WTC11 (cell line): ENCODE data around the gene ACER1. TPM values are rescaled to one million over a fixed set of nuclear protein-coding genes. Genes with fewer than 3 reads are reported as not detected.

Experiments
- ATAC-seq: fragments of 200-7000 bp; cut with Tn5 transposase; 2 replicates; pipeline ENCODE4 v1.10.0; 2021; ENCODE audit warnings: mild to moderate bottlenecking, moderate library complexity
- CTCF ChIA-PET: fragments of 300-600 bp; sonication (Branson Sonifier 250); formaldehyde crosslinking; loops from one replicate; lab custom pipeline; 2021; ENCODE audit warnings: antibody characterized with exemption; lab: Charles Lee
- POLR2A ChIA-PET: fragments of 350-600 bp; sonication (Branson Sonifier 250); formaldehyde crosslinking; loops from one replicate; lab custom pipeline; 2021; ENCODE audit warnings: antibody characterized with exemption; lab: Charles Lee
- DNase-seq: peaks from one replicate; pipeline ENCODE4 v3.0.0; 2021; ENCODE audit warnings: low spot score
- H3K27ac Mint-ChIP-seq: 2 replicates; pipeline ENCODE4 v1.8.0; 2021; ENCODE audit warnings: mixed read lengths
- H3K27me3 Mint-ChIP-seq: 2 replicates; pipeline ENCODE4 v1.8.0; 2021; ENCODE audit warnings: low read depth, mild to moderate bottlenecking, moderate library complexity, mixed read lengths
- H3K36me3 Mint-ChIP-seq: 2 replicates; pipeline ENCODE4 v1.8.0; 2021; ENCODE audit warnings: mixed read lengths
- H3K4me1 Mint-ChIP-seq: 2 replicates; pipeline ENCODE4 v1.8.0; 2022; ENCODE audit warnings: mixed read lengths
- H3K4me3 Mint-ChIP-seq: 2 replicates; pipeline ENCODE4 v1.8.0; 2021; ENCODE audit warnings: mild to moderate bottlenecking, moderate library complexity, mixed read lengths
- H3K9me3 Mint-ChIP-seq: 2 replicates; pipeline ENCODE4 v1.8.0; 2021; ENCODE audit warnings: mixed read lengths
- AR ChIP-seq: fragments of 250-450 bp; sonication (Bioruptor Pico); IDR thresholded peaks from 2 replicates; pipeline ENCODE4 v1.9.0; 2021; ENCODE audit warnings: mild to moderate bottlenecking
- CREM ChIP-seq: sonication (generic); formaldehyde crosslinking; IDR thresholded peaks from 2 replicates; pipeline ENCODE4 v1.8.1; 2022; ENCODE audit warnings: mild to moderate bottlenecking, missing genetic modification reagents, moderate library complexity
- ETV6 ChIP-seq: sonication (generic); formaldehyde crosslinking; IDR thresholded peaks from 2 replicates; pipeline ENCODE4 v1.8.1; 2022; ENCODE audit warnings: mild to moderate bottlenecking, missing genetic modification reagents
- FOXJ3 ChIP-seq: sonication (generic); formaldehyde crosslinking; IDR thresholded peaks from 2 replicates; pipeline ENCODE4 v1.9.0; 2021; ENCODE audit warnings: missing genetic modification reagents, mild to moderate bottlenecking, borderline replicate concordance
- FOXP1 ChIP-seq: sonication (generic); formaldehyde crosslinking; IDR thresholded peaks from 2 replicates; pipeline ENCODE4 v1.8.0; 2022; ENCODE audit warnings: missing genetic modification reagents, mild to moderate bottlenecking, moderate library complexity, borderline replicate concordance
- GRHL2 ChIP-seq: fragments of 250-450 bp; sonication (Bioruptor Pico); IDR thresholded peaks from 2 replicates; pipeline ENCODE4 v1.8.0; 2022; ENCODE audit warnings: mild to moderate bottlenecking, moderate library complexity; ENCODE audit not compliant: insufficient replicate concordance, severe bottlenecking
- JUN ChIP-seq: sonication (generic); formaldehyde crosslinking; IDR thresholded peaks from 2 replicates; pipeline ENCODE4 v1.8.0; 2023; ENCODE audit warnings: mild to moderate bottlenecking, missing genetic modification reagents
- MXD4 ChIP-seq: fragments of 250-450 bp; sonication (Bioruptor Pico); IDR thresholded peaks from 2 replicates; pipeline ENCODE4 v1.8.0; 2021; ENCODE audit warnings: mild to moderate bottlenecking, moderate library complexity, borderline replicate concordance
- NR1H2 ChIP-seq: sonication (generic); formaldehyde crosslinking; IDR thresholded peaks from 2 replicates; pipeline ENCODE4 v1.9.0; 2021; ENCODE audit warnings: mild to moderate bottlenecking, moderate library complexity, missing genetic modification reagents
- NR2C2 ChIP-seq: sonication (generic); formaldehyde crosslinking; IDR thresholded peaks from 2 replicates; pipeline ENCODE4 v1.8.0; 2022; ENCODE audit warnings: mild to moderate bottlenecking, missing genetic modification reagents
- PRRX2 ChIP-seq: fragments of 250-450 bp; sonication (Bioruptor Pico); IDR thresholded peaks from 2 replicates; pipeline ENCODE4 v1.8.0; 2021; ENCODE audit warnings: mild to moderate bottlenecking
- RELA ChIP-seq: sonication (generic); formaldehyde crosslinking; IDR thresholded peaks from 2 replicates; pipeline ENCODE4 v1.8.1; 2022; ENCODE audit warnings: missing genetic modification reagents, mild to moderate bottlenecking, borderline replicate concordance
- STAT6 ChIP-seq: sonication (generic); formaldehyde crosslinking; conservative IDR thresholded peaks from 2 replicates; pipeline ENCODE4 v1.8.1; 2023; ENCODE audit warnings: mild to moderate bottlenecking, low read depth, missing genetic modification reagents, moderate library complexity
- TCF7 ChIP-seq: sonication (generic); formaldehyde crosslinking; IDR thresholded peaks from 2 replicates; pipeline ENCODE4 v1.8.0; 2022; ENCODE audit warnings: mild to moderate bottlenecking, low read depth, missing genetic modification reagents, moderate library complexity
- TEAD1 ChIP-seq: sonication (generic); formaldehyde crosslinking; IDR thresholded peaks from 2 replicates; pipeline ENCODE4 v1.8.0; 2022; ENCODE audit warnings: mild to moderate bottlenecking, missing genetic modification reagents
- TEAD4 ChIP-seq: sonication (generic); formaldehyde crosslinking; IDR thresholded peaks from 2 replicates; pipeline ENCODE4 v1.8.0; 2022; ENCODE audit warnings: mild to moderate bottlenecking, missing genetic modification reagents
- ZBTB43 ChIP-seq: sonication (generic); formaldehyde crosslinking; IDR thresholded peaks from 2 replicates; pipeline ENCODE4 v1.8.1; 2023; ENCODE audit warnings: mild to moderate bottlenecking, missing genetic modification reagents
- ZMAT4 ChIP-seq: fragments of 250-450 bp; sonication (Bioruptor Pico); IDR thresholded peaks from 2 replicates; pipeline ENCODE4 v1.9.0; 2021; ENCODE audit warnings: mild to moderate bottlenecking
- ZNF317 ChIP-seq: sonication (generic); formaldehyde crosslinking; IDR thresholded peaks from 2 replicates; pipeline ENCODE4 v1.8.1; 2023; ENCODE audit warnings: low read depth, mild to moderate bottlenecking, moderate library complexity, missing genetic modification reagents, borderline replicate concordance
- total RNA-seq: library from RNA; stranded (reverse); gene quantifications from 3 replicates; pipeline ENCODE4 v1.2.3, GENCODE V29; 2021

The ACER1 gene
- total RNA-seq, 1 experiment from 2014 or later, result not detected

- DNase-seq (no peak), ATAC-seq (no peak)
- peaks cover 40% of the 10 kb centered on the region for H3K36me3 Mint-ChIP-seq
- peak overlapping the region; percentile 82 for H3K27ac Mint-ChIP-seq
- ChIA-PET CTCF (no interaction called here), POLR2A (no interaction called here)
- H3K27me3 Mint-ChIP-seq, result no peaks in the 10 kb centered on the region
- peaks cover 8% of the 10 kb centered on the region for H3K4me1 Mint-ChIP-seq
- H3K4me3 Mint-ChIP-seq, result no peak overlapping the region
- TF ChIP-seq TEAD4 (CRISPR knock-in tag) (no peak), NR1H2 (CRISPR knock-in tag) (no peak), CREM (no peak), ZBTB43 (CRISPR knock-in tag) (no peak), ZNF317 (CRISPR knock-in tag) (no peak), AR (no peak), RELA (no peak), ZMAT4 (CRISPR knock-in tag) (no peak), TCF7 (CRISPR knock-in tag) (no peak), ETV6 (no peak), JUN (CRISPR knock-in tag) (no peak), MXD4 (CRISPR knock-in tag) (no peak), TEAD1 (no peak), FOXJ3 (no peak), GRHL2 (CRISPR knock-in tag) (no peak), STAT6 (CRISPR knock-in tag) (no peak), FOXP1 (CRISPR knock-in tag) (no peak), PRRX2 (CRISPR knock-in tag) (no peak), NR2C2 (CRISPR knock-in tag) (no peak)
- H3K9me3 Mint-ChIP-seq, result peaks cover 5% of the 10 kb centered on the region; the same call in 1 of the 2 replicates
Observed at GRCh38 chr19:6258812-6259311, 74.5 kb downstream of the ACER1 start.

Other genes starting within 250 kb of the ACER1 start
- gene RFX2, start 223.1 kb downstream of the ACER1 start, total RNA-seq, result 3.4 to 4.6 TPM (median 4.2 TPM) in 3 replicates
- gene ACSBG2, start 197.9 kb downstream of the ACER1 start, total RNA-seq, result not detected in 3 replicates
- 49.9 to 58.2 TPM (median 50.2 TPM) in 3 replicates for gene MLLT1, start 53.6 kb downstream of the ACER1 start, total RNA-seq
- gene CLPP, start 27.9 kb upstream of the ACER1 start, total RNA-seq, result 86.2 to 95.8 TPM (median 91.9 TPM) in 3 replicates
- 96.4 to 119 TPM (median 114 TPM) in 3 replicates for gene ALKBH7, start 39.2 kb upstream of the ACER1 start, total RNA-seq
- gene PSPN, start 42.3 kb upstream of the ACER1 start, total RNA-seq, result 1.9 to 3.5 TPM (median 2.9 TPM) in 3 replicates
- 61.5 to 62.9 TPM (median 62.4 TPM) in 3 replicates for gene GTF2F1, start 59.6 kb upstream of the ACER1 start, total RNA-seq
- 528 to 572 TPM (median 549 TPM) in 3 replicates for gene KHSRP, start 91.2 kb upstream of the ACER1 start, total RNA-seq
- 0.18 to 0.35 TPM (median 0.21 TPM) in 3 replicates for gene SLC25A41, start 100.2 kb upstream of the ACER1 start, total RNA-seq
- 63.6 to 69.1 TPM (median 63.7 TPM) in 3 replicates for gene SLC25A23, start 126.2 kb upstream of the ACER1 start, total RNA-seq
- gene CRB3, start 130.7 kb upstream of the ACER1 start, total RNA-seq, result 29.9 to 36.5 TPM (median 32.2 TPM) in 3 replicates
- 4.3 to 6.3 TPM (median 6.1 TPM) in 3 replicates for gene DENND1C, start 148.2 kb upstream of the ACER1 start, total RNA-seq
- 18.5 to 33.1 TPM (median 30.2 TPM) in 3 replicates for gene TUBB4A, start 168.7 kb upstream of the ACER1 start, total RNA-seq
- 2.6 to 2.9 TPM (median 2.7 TPM) in 3 replicates for gene TNFSF9, start 197.4 kb upstream of the ACER1 start, total RNA-seq